Neural cell (in vitro differentiated cells): Measurements from ENCODE around the gene WDR70. TPM values are rescaled to one million over a fixed set of nuclear protein-coding genes. Genes with fewer than 3 reads are reported as not detected.

Experiments
- H2AFZ ChIP-seq: fragments of 200-600, 300-800 bp; sonication (generic), shearing (Covaris generic); 2 replicates; pipeline ENCODE4 v1.6.0; 2014; ENCODE audit warnings: low read depth, mild to moderate bottlenecking, antibody characterized with exemption, low read length, moderate library complexity
- H3F3A ChIP-seq: fragments of 200-600 bp; shearing (Covaris generic); 2 replicates; pipeline ENCODE4 v1.6.1; 2016; ENCODE audit warnings: mild to moderate bottlenecking, moderate library complexity, mixed read lengths, antibody characterized with exemption, low read length; ENCODE audit not compliant: insufficient read depth, poor library complexity, severe bottlenecking
- H3K27ac ChIP-seq: fragments of 200-600, 300-800 bp; sonication (generic), shearing (Covaris generic); 2 replicates; pipeline ENCODE4 v1.5.1; 2014; ENCODE audit warnings: mild to moderate bottlenecking, low read length, moderate library complexity
- H3K27me3 ChIP-seq: fragments of 300-800, 200-600 bp; sonication (generic), shearing (Covaris generic); 2 replicates; pipeline ENCODE4 v1.6.0; 2014; ENCODE audit warnings: mild to moderate bottlenecking, low read depth, low read length, moderate library complexity; ENCODE audit not compliant: insufficient read depth
- H3K36me3 ChIP-seq: fragments of 300-800, 200-600 bp; sonication (generic), shearing (Covaris generic); 2 replicates; pipeline ENCODE4 v1.5.1; 2014; ENCODE audit warnings: mild to moderate bottlenecking, antibody characterized with exemption, low read length, moderate library complexity; ENCODE audit not compliant: insufficient read depth
- H3K4me2 ChIP-seq: fragments of 300-800, 200-600 bp; sonication (generic), shearing (Covaris generic); 2 replicates; pipeline ENCODE4 v1.6.0; 2014; ENCODE audit warnings: mild to moderate bottlenecking, low read length
- H3K4me3 ChIP-seq: fragments of 300-800, 200-600 bp; sonication (generic), shearing (Covaris generic); 2 replicates; pipeline ENCODE4 v1.5.1; 2014; ENCODE audit warnings: mild to moderate bottlenecking, low read length, moderate library complexity
- H3K79me2 ChIP-seq: fragments of 200-600 bp; shearing (Covaris generic); replicated peaks from 2 replicates; pipeline ENCODE4 v1.6.0; 2014; ENCODE audit warnings: mild to moderate bottlenecking, low read length, moderate library complexity; ENCODE audit not compliant: insufficient read depth
- H3K9ac ChIP-seq: fragments of 300-800, 200-600 bp; sonication (generic), shearing (Covaris generic); 2 replicates; pipeline ENCODE4 v1.6.1; 2016; ENCODE audit warnings: mild to moderate bottlenecking, low read length, mixed read lengths
- H3K9me2 ChIP-seq: fragments of 200-600 bp; shearing (Covaris generic); 2 replicates; pipeline ENCODE4 v1.6.1; 2016; ENCODE audit warnings: mild to moderate bottlenecking, low read length, mixed read lengths; ENCODE audit not compliant: insufficient read depth
- H3K9me3 ChIP-seq: fragments of 200-600, 300-800 bp; sonication (generic), shearing (Covaris generic); 2 replicates; pipeline ENCODE4 v1.6.1; 2016; ENCODE audit warnings: mild to moderate bottlenecking, mixed run types, low read length, moderate library complexity, mixed read lengths
- H4K20me1 ChIP-seq: fragments of 200-600 bp; shearing (Covaris generic); 2 replicates; pipeline ENCODE4 v1.6.1; 2016; ENCODE audit warnings: mild to moderate bottlenecking, mixed run types; ENCODE audit not compliant: insufficient read depth
- EP300 ChIP-seq: fragments of 450-650 bp; conservative IDR thresholded peaks from 2 replicates; pipeline ENCODE4 v1.6.1; 2014; ENCODE audit warnings: antibody characterized with exemption, mild to moderate bottlenecking, moderate library complexity; ENCODE audit not compliant: poor library complexity, severe bottlenecking
- EZH2 ChIP-seq: fragments of 200-600, 300-800 bp; shearing (Covaris generic), sonication (generic); IDR thresholded peaks from 2 replicates; pipeline ENCODE4 v1.6.1; 2014; ENCODE audit warnings: antibody characterized with exemption, low read length, borderline replicate concordance, mild to moderate bottlenecking; ENCODE audit not compliant: insufficient read depth, poor library complexity, severe bottlenecking
- MXI1 ChIP-seq: fragments of 450-650 bp; conservative IDR thresholded peaks from 2 replicates; pipeline ENCODE4 v1.6.1; 2014; ENCODE audit warnings: antibody characterized with exemption, mild to moderate bottlenecking; ENCODE audit not compliant: poor library complexity, severe bottlenecking
- POLR2AphosphoS5 ChIP-seq: IDR thresholded peaks from 2 replicates; pipeline ENCODE4 v1.6.1; 2012
- RAD21 ChIP-seq: fragments of 450-650 bp; conservative IDR thresholded peaks from 2 replicates; pipeline ENCODE4 v1.6.1; 2014; ENCODE audit warnings: antibody characterized with exemption, mild to moderate bottlenecking, moderate library complexity
- SMC3 ChIP-seq: fragments of 450-650 bp; conservative IDR thresholded peaks from 2 replicates; pipeline ENCODE4 v1.6.1; 2014; ENCODE audit warnings: antibody characterized with exemption, mild to moderate bottlenecking, moderate library complexity; ENCODE audit not compliant: poor library complexity
- TAF1 ChIP-seq: IDR thresholded peaks from 2 replicates; pipeline ENCODE4 v1.6.1; 2012; ENCODE audit warnings: low read depth
- polyA plus RNA-seq: library from polyadenylated mRNA; depleted of rRNA; stranded (reverse); fragments of >200 nt; gene quantifications from 2 replicates; pipeline ENCODE4 v1.2.3, GENCODE V29; 2014
- TF ChIP-seq, protein P1 (sequence below): fragments of 450-650 bp; IDR thresholded peaks from 2 replicates; pipeline ENCODE4 v1.5.1; 2014; ENCODE audit warnings: antibody characterized with exemption, mild to moderate bottlenecking, moderate library complexity; ENCODE audit not compliant: poor library complexity, severe bottlenecking
- TF ChIP-seq, protein P2 (sequence below): IDR thresholded peaks from 2 replicates; pipeline ENCODE4 v1.6.1; 2012; ENCODE audit warnings: borderline replicate concordance

Gene WDR70
- polyA plus RNA-seq, 1 donor from 2014 or later = 40.9 TPM

DNA sequence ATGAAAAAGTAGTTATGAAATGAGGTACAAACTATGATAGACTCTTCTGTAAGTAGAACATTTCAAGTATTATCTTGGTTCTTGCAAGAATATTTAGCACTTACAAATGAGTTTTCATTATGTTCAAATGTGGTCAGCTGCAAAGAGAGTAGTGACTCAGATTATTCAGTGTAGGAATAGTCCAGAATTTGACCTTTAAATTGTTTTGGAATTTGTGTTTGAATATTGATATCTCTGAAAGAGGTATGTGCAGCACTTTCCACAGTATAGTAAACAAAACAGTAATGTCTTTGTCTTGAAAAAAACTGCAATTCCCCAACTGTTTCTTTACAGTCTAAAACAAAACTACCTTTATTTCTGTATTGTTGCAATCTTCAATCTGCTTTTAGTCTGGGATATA, 56.1 kb downstream of the WDR70 start:
- H3K4me3 ChIP-seq = no peak overlapping the region
- no peaks in the 10 kb centered on the region for H3K27me3 ChIP-seq
- no peaks in the 10 kb centered on the region for H4K20me1 ChIP-seq
- no peaks in the 10 kb centered on the region for H3K9me2 ChIP-seq
- no peaks in the 10 kb centered on the region for H3K36me3 ChIP-seq
- no peak overlapping the region for H2AFZ ChIP-seq
- no peaks in the 10 kb centered on the region for H3K79me2 ChIP-seq
- no peaks in the 10 kb centered on the region for H3F3A ChIP-seq
- no peaks in the 10 kb centered on the region for H3K9me3 ChIP-seq
- H3K27ac ChIP-seq = no peak overlapping the region
- TF ChIP-seq EP300 (no peak), RAD21 (no peak), MXI1 (no peak), TAF1 (no peak)
- H3K9ac ChIP-seq = no peak overlapping the region
- H3K4me2 ChIP-seq = no peak overlapping the region

DNA sequence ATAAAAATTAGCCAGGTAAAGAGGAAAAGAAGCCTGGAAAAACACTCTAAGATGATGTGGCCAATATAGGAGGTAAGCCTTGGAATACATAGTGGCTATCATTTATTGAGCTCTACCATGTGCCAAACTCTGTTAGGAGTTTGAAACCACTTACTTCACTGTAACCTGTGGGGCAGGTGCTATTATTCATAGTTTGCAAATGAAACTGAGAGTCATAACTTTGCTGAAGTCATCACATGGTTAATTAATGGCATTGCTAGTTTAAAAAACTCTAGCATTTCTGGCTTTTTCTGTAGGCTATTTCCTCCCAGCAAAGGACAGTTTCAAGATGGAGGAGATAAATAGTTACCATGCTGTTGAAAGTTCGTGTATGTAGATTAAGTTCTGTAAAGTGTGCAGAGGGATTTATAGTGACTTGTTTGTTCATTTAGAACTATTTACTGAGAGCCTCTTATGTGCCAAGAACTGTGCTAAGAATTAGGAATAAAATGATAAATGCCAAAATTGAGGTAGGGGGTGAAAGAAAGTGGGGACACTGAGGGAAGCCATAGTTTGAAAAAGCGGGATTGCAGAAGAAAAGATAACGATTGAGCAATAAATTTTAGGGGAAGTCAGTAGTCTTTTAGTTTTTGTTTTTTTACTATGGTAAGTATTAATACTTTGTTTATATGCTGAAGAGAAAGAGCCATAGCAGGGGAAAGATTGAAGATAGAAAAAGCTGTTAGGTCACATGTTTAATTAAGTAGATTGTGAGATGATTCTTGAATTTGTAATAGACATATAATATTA, 57.2 kb downstream of the WDR70 start:
- Histone ChIP-seq H2AFZ (no peak overlapping the region), H3K4me2 (no peak overlapping the region), H3K4me3 (no peak overlapping the region), H3K27me3 (no peaks in the 10 kb centered on the region), H3F3A (no peaks in the 10 kb centered on the region), H3K9ac (no peak overlapping the region), H3K79me2 (no peaks in the 10 kb centered on the region), H3K36me3 (no peaks in the 10 kb centered on the region), H4K20me1 (no peaks in the 10 kb centered on the region), H3K9me2 (no peaks in the 10 kb centered on the region), H3K27ac (no peak overlapping the region), H3K9me3 (no peaks in the 10 kb centered on the region)
- no peak for TF ChIP-seq MXI1
- no peak for TF ChIP-seq TAF1
- TF ChIP-seq RAD21 = no peak
- TF ChIP-seq, protein P1, sequence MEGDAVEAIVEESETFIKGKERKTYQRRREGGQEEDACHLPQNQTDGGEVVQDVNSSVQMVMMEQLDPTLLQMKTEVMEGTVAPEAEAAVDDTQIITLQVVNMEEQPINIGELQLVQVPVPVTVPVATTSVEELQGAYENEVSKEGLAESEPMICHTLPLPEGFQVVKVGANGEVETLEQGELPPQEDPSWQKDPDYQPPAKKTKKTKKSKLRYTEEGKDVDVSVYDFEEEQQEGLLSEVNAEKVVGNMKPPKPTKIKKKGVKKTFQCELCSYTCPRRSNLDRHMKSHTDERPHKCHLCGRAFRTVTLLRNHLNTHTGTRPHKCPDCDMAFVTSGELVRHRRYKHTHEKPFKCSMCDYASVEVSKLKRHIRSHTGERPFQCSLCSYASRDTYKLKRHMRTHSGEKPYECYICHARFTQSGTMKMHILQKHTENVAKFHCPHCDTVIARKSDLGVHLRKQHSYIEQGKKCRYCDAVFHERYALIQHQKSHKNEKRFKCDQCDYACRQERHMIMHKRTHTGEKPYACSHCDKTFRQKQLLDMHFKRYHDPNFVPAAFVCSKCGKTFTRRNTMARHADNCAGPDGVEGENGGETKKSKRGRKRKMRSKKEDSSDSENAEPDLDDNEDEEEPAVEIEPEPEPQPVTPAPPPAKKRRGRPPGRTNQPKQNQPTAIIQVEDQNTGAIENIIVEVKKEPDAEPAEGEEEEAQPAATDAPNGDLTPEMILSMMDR = no peak
- TF ChIP-seq SMC3 = no peak
- TF ChIP-seq EP300 = no peak
- TF ChIP-seq, protein P2, sequence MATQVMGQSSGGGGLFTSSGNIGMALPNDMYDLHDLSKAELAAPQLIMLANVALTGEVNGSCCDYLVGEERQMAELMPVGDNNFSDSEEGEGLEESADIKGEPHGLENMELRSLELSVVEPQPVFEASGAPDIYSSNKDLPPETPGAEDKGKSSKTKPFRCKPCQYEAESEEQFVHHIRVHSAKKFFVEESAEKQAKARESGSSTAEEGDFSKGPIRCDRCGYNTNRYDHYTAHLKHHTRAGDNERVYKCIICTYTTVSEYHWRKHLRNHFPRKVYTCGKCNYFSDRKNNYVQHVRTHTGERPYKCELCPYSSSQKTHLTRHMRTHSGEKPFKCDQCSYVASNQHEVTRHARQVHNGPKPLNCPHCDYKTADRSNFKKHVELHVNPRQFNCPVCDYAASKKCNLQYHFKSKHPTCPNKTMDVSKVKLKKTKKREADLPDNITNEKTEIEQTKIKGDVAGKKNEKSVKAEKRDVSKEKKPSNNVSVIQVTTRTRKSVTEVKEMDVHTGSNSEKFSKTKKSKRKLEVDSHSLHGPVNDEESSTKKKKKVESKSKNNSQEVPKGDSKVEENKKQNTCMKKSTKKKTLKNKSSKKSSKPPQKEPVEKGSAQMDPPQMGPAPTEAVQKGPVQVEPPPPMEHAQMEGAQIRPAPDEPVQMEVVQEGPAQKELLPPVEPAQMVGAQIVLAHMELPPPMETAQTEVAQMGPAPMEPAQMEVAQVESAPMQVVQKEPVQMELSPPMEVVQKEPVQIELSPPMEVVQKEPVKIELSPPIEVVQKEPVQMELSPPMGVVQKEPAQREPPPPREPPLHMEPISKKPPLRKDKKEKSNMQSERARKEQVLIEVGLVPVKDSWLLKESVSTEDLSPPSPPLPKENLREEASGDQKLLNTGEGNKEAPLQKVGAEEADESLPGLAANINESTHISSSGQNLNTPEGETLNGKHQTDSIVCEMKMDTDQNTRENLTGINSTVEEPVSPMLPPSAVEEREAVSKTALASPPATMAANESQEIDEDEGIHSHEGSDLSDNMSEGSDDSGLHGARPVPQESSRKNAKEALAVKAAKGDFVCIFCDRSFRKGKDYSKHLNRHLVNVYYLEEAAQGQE = no peak
- TF ChIP-seq EZH2 = no peak
- TF ChIP-seq POLR2AphosphoS5 = no peak
